ENCODE data around the gene ACSL1.

DNA sequence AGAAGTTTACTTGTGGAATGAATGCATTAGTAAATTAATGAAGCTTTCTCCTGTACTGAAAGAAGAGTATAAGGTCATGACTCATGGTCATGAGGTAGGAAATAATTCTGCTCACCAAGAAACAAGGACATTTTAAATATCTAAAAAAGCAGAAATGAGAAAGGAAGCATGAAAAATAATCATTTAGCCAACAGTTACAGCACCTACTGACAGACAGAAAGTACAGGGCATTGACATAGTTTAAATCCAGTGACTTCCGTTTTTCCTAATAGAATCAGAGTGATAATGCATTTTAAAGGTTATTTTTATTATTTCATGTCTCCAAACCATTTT is 30.5 kb upstream of the ACSL1 start:
- TF ChIP-seq, protein P1, sequence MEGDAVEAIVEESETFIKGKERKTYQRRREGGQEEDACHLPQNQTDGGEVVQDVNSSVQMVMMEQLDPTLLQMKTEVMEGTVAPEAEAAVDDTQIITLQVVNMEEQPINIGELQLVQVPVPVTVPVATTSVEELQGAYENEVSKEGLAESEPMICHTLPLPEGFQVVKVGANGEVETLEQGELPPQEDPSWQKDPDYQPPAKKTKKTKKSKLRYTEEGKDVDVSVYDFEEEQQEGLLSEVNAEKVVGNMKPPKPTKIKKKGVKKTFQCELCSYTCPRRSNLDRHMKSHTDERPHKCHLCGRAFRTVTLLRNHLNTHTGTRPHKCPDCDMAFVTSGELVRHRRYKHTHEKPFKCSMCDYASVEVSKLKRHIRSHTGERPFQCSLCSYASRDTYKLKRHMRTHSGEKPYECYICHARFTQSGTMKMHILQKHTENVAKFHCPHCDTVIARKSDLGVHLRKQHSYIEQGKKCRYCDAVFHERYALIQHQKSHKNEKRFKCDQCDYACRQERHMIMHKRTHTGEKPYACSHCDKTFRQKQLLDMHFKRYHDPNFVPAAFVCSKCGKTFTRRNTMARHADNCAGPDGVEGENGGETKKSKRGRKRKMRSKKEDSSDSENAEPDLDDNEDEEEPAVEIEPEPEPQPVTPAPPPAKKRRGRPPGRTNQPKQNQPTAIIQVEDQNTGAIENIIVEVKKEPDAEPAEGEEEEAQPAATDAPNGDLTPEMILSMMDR (conservative IDR thresholded peaks at IDR 0.05; ENCODE audit: low read depth in 2 of 2) = no peak
- TF ChIP-seq, protein P2, sequence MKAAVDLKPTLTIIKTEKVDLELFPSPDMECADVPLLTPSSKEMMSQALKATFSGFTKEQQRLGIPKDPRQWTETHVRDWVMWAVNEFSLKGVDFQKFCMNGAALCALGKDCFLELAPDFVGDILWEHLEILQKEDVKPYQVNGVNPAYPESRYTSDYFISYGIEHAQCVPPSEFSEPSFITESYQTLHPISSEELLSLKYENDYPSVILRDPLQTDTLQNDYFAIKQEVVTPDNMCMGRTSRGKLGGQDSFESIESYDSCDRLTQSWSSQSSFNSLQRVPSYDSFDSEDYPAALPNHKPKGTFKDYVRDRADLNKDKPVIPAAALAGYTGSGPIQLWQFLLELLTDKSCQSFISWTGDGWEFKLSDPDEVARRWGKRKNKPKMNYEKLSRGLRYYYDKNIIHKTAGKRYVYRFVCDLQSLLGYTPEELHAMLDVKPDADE (IDR thresholded peaks at IDR 0.05) = no peak
- TF ChIP-seq REST (IDR thresholded peaks at IDR 0.05; ENCODE audit: unreplicated experiment) (no peak), EZH2 (IDR thresholded peaks at IDR 0.05; ENCODE audit: low read depth, unreplicated experiment) (no peak), POLR2AphosphoS5 (IDR thresholded peaks at IDR 0.05; ENCODE audit: low read depth) (no peak), JUNB (IDR thresholded peaks at IDR 0.05; ENCODE audit: unreplicated experiment) (no peak), EZH2phosphoT487 (IDR thresholded peaks at IDR 0.05; ENCODE audit: unreplicated experiment) (no peak), CREB1 (CRISPR knock-in tag; IDR thresholded peaks at IDR 0.05; ENCODE audit: low read depth) (no peak), ZNF331 (CRISPR knock-in tag; IDR thresholded peaks at IDR 0.05; ENCODE audit: low read depth) (no peak), STAT1 (IDR thresholded peaks at IDR 0.05; ENCODE audit: unreplicated experiment) (no peak), NANOG (IDR thresholded peaks at IDR 0.05; ENCODE audit: borderline replicate concordance) (no peak), ZNF114 (CRISPR knock-in tag; IDR thresholded peaks at IDR 0.05) (no peak)
- TF ChIP-seq, protein P3, sequence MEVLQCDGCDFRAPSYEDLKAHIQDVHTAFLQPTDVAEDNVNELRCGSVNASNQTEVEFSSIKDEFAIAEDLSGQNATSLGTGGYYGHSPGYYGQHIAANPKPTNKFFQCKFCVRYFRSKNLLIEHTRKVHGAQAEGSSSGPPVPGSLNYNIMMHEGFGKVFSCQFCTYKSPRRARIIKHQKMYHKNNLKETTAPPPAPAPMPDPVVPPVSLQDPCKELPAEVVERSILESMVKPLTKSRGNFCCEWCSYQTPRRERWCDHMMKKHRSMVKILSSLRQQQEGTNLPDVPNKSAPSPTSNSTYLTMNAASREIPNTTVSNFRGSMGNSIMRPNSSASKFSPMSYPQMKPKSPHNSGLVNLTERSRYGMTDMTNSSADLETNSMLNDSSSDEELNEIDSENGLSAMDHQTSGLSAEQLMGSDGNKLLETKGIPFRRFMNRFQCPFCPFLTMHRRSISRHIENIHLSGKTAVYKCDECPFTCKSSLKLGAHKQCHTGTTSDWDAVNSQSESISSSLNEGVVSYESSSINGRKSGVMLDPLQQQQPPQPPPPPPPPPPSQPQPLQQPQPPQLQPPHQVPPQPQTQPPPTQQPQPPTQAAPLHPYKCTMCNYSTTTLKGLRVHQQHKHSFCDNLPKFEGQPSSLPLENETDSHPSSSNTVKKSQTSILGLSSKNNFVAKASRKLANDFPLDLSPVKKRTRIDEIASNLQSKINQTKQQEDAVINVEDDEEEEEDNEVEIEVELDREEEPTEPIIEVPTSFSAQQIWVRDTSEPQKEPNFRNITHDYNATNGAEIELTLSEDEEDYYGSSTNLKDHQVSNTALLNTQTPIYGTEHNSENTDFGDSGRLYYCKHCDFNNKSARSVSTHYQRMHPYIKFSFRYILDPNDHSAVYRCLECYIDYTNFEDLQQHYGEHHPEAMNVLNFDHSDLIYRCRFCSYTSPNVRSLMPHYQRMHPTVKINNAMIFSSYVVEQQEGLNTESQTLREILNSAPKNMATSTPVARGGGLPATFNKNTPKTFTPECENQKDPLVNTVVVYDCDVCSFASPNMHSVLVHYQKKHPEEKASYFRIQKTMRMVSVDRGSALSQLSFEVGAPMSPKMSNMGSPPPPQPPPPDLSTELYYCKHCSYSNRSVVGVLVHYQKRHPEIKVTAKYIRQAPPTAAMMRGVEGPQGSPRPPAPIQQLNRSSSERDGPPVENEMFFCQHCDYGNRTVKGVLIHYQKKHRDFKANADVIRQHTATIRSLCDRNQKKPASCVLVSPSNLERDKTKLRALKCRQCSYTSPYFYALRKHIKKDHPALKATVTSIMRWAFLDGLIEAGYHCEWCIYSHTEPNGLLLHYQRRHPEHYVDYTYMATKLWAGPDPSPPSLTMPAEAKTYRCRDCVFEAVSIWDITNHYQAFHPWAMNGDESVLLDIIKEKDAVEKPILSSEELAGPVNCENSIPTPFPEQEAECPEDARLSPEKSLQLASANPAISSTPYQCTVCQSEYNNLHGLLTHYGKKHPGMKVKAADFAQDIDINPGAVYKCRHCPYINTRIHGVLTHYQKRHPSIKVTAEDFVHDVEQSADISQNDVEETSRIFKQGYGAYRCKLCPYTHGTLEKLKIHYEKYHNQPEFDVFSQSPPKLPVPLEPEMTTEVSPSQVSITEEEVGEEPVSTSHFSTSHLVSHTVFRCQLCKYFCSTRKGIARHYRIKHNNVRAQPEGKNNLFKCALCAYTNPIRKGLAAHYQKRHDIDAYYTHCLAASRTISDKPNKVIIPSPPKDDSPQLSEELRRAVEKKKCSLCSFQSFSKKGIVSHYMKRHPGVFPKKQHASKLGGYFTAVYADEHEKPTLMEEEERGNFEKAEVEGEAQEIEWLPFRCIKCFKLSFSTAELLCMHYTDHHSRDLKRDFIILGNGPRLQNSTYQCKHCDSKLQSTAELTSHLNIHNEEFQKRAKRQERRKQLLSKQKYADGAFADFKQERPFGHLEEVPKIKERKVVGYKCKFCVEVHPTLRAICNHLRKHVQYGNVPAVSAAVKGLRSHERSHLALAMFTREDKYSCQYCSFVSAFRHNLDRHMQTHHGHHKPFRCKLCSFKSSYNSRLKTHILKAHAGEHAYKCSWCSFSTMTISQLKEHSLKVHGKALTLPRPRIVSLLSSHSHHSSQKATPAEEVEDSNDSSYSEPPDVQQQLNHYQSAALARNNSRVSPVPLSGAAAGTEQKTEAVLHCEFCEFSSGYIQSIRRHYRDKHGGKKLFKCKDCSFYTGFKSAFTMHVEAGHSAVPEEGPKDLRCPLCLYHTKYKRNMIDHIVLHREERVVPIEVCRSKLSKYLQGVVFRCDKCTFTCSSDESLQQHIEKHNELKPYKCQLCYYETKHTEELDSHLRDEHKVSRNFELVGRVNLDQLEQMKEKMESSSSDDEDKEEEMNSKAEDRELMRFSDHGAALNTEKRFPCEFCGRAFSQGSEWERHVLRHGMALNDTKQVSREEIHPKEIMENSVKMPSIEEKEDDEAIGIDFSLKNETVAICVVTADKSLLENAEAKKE (CRISPR knock-in tag; IDR thresholded peaks at IDR 0.05) = no peak

Measured in GM23338 (cell line).